GM12872 (cell line): ENCODE measurements around the gene RNF111.

Experiments
- TF ChIP-seq, protein P1 (sequence below): IDR thresholded peaks from 3 replicates; pipeline ENCODE4 v1.5.1; 2011; ENCODE audit warnings: low read depth, mild to moderate bottlenecking, low read length, moderate library complexity; ENCODE audit not compliant: insufficient read depth

RNF111 gene

DNA sequence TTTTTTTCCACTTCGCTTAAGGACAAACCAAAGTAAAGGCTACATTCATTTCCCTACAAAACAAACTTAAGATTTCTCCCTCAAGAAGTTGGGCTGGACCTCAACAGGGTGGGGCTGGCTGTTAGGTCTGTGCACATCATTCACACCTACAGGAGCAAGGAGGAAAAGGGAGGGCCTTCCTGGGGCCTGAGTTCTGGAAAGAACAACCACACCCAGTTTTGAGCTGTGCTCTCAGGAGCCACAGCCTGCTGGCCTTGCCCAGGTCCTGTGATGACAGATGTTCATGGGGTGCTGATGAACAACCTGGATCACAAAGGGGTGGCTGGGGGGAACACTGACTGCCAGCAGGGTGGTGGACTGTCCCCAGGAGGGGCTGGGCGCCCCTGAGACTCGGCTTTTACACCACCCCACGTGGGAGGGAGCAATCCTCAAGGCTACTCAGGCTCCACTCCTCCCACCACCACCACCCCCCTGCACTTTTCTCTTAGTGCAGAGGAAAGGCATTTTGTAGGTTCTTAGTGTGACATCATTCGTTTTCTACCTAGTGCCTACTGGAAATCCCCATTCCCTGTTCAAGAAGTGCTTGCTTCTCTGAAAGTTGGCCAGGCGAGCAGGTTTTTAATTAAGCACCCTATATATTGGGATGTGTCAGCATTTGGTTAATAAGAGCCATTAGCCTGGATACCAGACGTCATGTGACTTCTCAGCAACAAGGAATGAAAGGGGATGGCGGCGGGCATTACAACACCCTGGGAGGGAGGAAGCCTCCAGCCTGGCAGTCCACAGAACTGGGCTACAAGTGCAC is 153.2 kb downstream of the RNF111 start:
- TF ChIP-seq, protein P1, sequence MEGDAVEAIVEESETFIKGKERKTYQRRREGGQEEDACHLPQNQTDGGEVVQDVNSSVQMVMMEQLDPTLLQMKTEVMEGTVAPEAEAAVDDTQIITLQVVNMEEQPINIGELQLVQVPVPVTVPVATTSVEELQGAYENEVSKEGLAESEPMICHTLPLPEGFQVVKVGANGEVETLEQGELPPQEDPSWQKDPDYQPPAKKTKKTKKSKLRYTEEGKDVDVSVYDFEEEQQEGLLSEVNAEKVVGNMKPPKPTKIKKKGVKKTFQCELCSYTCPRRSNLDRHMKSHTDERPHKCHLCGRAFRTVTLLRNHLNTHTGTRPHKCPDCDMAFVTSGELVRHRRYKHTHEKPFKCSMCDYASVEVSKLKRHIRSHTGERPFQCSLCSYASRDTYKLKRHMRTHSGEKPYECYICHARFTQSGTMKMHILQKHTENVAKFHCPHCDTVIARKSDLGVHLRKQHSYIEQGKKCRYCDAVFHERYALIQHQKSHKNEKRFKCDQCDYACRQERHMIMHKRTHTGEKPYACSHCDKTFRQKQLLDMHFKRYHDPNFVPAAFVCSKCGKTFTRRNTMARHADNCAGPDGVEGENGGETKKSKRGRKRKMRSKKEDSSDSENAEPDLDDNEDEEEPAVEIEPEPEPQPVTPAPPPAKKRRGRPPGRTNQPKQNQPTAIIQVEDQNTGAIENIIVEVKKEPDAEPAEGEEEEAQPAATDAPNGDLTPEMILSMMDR, result no peak

DNA sequence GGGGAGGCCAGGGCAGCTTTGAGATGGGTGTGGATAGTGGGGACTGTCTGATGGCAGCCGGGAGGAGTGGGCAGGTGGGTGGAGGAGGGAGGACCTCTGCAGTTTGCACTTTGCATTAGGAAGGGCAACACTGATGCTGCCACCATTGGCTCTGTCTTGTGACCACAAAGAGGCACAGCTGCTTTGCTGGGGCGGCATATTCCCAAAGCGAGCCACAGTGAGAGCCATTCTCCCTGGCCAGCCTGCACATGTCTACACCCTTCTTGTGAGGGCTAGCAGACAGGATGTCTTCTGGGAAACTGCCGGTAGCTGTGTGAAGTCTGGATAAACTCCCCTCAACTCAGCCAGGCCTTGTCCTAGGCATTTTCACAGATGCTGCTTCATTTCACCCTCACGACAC is 155.8 kb downstream of the RNF111 start:
- TF ChIP-seq, protein P1, result no peak
